ENCODE data around the gene SUN3. TPM values are rescaled to one million over a fixed set of nuclear protein-coding genes. Genes with fewer than 3 reads are reported as not detected.

Gene SUN3
- polyA plus RNA-seq, 1 donor from 2014 or later, result not detected

DNA sequence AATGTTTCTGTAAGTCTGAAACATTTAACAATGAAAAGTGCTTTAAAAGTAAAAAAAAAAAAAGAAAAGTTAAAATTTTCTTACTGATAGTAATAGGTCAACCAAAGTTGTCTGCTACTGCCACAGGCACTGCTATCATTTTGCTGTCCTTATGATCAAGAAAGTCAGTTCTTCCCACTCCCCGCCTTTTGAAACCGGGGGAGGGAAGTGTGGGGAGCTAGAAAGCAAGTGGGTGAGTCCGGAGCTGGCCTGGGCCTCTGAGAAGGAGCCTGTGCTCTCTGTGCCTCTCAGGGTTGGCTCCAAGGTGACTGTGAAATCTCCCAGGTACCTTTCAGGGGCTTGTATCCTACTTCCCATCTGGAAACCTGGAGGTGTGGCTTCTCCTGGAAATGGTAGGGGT is 13.7 kb upstream of the SUN3 start:
- Histone ChIP-seq H3K4me2 (ENCODE audit: low read length) (no peak overlapping the region), H3K27ac (ENCODE audit: low read length) (no peak overlapping the region), H3K9ac (ENCODE audit: low read length) (no peak overlapping the region), H3F3A (ENCODE audit: insufficient read depth, low read length, poor library complexity, severe bottlenecking) (no peaks in the 10 kb centered on the region), H3K9me3 (ENCODE audit: low read length) (no peaks in the 10 kb centered on the region), H3K36me3 (ENCODE audit: insufficient read depth, low read length) (no peaks in the 10 kb centered on the region), H3K4me3 (ENCODE audit: low read length) (no peak overlapping the region), H3K9me2 (ENCODE audit: insufficient read depth, low read length) (no peaks in the 10 kb centered on the region), H3K79me2 (replicated peaks; ENCODE audit: insufficient read depth, low read length) (no peaks in the 10 kb centered on the region), H2AFZ (ENCODE audit: low read depth, low read length) (no peak overlapping the region), H3K27me3 (ENCODE audit: insufficient read depth, low read depth, low read length) (peaks cover 2% of the 10 kb centered on the region), H4K20me1 (ENCODE audit: insufficient read depth) (no peaks in the 10 kb centered on the region)
- TF ChIP-seq MXI1 (conservative IDR thresholded peaks at IDR 0.05; ENCODE audit: poor library complexity, severe bottlenecking), result no peak
- TF ChIP-seq SMC3 (conservative IDR thresholded peaks at IDR 0.05; ENCODE audit: poor library complexity), result no peak
- no peak for TF ChIP-seq TAF1 (IDR thresholded peaks at IDR 0.05; ENCODE audit: low read depth)
- no peak for TF ChIP-seq EP300 (conservative IDR thresholded peaks at IDR 0.05; ENCODE audit: poor library complexity, severe bottlenecking)
- no peak for TF ChIP-seq RAD21 (conservative IDR thresholded peaks at IDR 0.05)
- TF ChIP-seq REST (IDR thresholded peaks at IDR 0.05; ENCODE audit: borderline replicate concordance), result no peak
- TF ChIP-seq POLR2AphosphoS5 (IDR thresholded peaks at IDR 0.05), result no peak
- TF ChIP-seq CTCF (IDR thresholded peaks at IDR 0.05; ENCODE audit: poor library complexity, severe bottlenecking), result no peak
- TF ChIP-seq EZH2 (IDR thresholded peaks at IDR 0.05; ENCODE audit: borderline replicate concordance, insufficient read depth, low read length, poor library complexity, severe bottlenecking), result no peak

- TF ChIP-seq TAF1 (IDR thresholded peaks at IDR 0.05; ENCODE audit: low read depth), result no peak
- TF ChIP-seq SMC3 (conservative IDR thresholded peaks at IDR 0.05; ENCODE audit: poor library complexity), result no peak
- no peak for TF ChIP-seq POLR2AphosphoS5 (IDR thresholded peaks at IDR 0.05)
- TF ChIP-seq EZH2 (IDR thresholded peaks at IDR 0.05; ENCODE audit: borderline replicate concordance, insufficient read depth, low read length, poor library complexity, severe bottlenecking), result no peak
- no peak for TF ChIP-seq REST (IDR thresholded peaks at IDR 0.05; ENCODE audit: borderline replicate concordance)
- TF ChIP-seq RAD21 (conservative IDR thresholded peaks at IDR 0.05), result no peak
- TF ChIP-seq MXI1 (conservative IDR thresholded peaks at IDR 0.05; ENCODE audit: poor library complexity, severe bottlenecking), result no peak
- no peak for TF ChIP-seq CTCF (IDR thresholded peaks at IDR 0.05; ENCODE audit: poor library complexity, severe bottlenecking)
- TF ChIP-seq EP300 (conservative IDR thresholded peaks at IDR 0.05; ENCODE audit: poor library complexity, severe bottlenecking), result no peak
- Histone ChIP-seq H3K36me3 (ENCODE audit: insufficient read depth, low read length) (no peaks in the 10 kb centered on the region), H3K4me3 (ENCODE audit: low read length) (no peak overlapping the region), H3K27ac (ENCODE audit: low read length) (no peak overlapping the region), H3K79me2 (replicated peaks; ENCODE audit: insufficient read depth, low read length) (no peaks in the 10 kb centered on the region), H3F3A (ENCODE audit: insufficient read depth, low read length, poor library complexity, severe bottlenecking) (no peaks in the 10 kb centered on the region), H3K27me3 (ENCODE audit: insufficient read depth, low read depth, low read length) (peaks cover 6% of the 10 kb centered on the region), H3K9me2 (ENCODE audit: insufficient read depth, low read length) (no peaks in the 10 kb centered on the region), H3K4me2 (ENCODE audit: low read length) (no peak overlapping the region), H3K9ac (ENCODE audit: low read length) (no peak overlapping the region), H4K20me1 (ENCODE audit: insufficient read depth) (no peaks in the 10 kb centered on the region), H3K9me3 (ENCODE audit: low read length) (no peaks in the 10 kb centered on the region), H2AFZ (ENCODE audit: low read depth, low read length) (no peak overlapping the region)
Observed at GRCh38 chr7:48042216-48042615, 13.3 kb upstream of the SUN3 start.
